ENCODE results near the gene IGF1R. TPM values are rescaled to one million over a fixed set of nuclear protein-coding genes. Genes with fewer than 3 reads are reported as not detected.

Gene IGF1R
- total RNA-seq, 4 donors from 2014 or later = 49.4 to 239 (median 109) TPM

DNA sequence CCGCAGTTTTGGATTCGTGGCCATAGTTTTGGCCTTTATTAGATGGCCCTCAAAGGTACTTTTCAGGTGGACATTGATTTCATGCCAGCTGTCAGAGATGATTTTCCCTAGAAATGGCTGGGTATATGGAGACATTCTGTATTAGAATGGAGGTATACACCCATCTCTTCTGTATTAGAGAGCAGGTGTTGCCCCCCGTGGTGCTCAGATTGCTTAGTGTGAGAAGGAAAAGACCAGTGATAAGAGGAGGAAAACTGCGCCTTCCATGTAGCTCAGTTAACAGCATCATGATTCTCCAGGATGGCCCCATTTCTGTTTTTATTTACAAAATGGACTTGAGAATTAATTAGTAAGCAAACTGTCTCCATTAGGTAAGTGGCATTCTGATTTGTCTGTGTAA lies 145.9 kb downstream of the IGF1R start:
- H3K9me3 ChIP-seq = no peaks in the 10 kb centered on the region
- no peak overlapping the region for H3K27ac ChIP-seq
- TF ChIP-seq POLR2A (IDR thresholded peaks at IDR 0.05) (no peak), EP300 (IDR thresholded peaks at IDR 0.05; ENCODE audit: low read depth) (no peak), POLR2AphosphoS5 (IDR thresholded peaks at IDR 0.05) (no peak)
- TF ChIP-seq, protein P1, sequence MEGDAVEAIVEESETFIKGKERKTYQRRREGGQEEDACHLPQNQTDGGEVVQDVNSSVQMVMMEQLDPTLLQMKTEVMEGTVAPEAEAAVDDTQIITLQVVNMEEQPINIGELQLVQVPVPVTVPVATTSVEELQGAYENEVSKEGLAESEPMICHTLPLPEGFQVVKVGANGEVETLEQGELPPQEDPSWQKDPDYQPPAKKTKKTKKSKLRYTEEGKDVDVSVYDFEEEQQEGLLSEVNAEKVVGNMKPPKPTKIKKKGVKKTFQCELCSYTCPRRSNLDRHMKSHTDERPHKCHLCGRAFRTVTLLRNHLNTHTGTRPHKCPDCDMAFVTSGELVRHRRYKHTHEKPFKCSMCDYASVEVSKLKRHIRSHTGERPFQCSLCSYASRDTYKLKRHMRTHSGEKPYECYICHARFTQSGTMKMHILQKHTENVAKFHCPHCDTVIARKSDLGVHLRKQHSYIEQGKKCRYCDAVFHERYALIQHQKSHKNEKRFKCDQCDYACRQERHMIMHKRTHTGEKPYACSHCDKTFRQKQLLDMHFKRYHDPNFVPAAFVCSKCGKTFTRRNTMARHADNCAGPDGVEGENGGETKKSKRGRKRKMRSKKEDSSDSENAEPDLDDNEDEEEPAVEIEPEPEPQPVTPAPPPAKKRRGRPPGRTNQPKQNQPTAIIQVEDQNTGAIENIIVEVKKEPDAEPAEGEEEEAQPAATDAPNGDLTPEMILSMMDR (IDR thresholded peaks at IDR 0.05) = no peak
- in situ Hi-C loops (cut with MboI; ENCODE audit: low pct_ligation_motif_present in 1 of 4, low pct_unique_long_range_greater_than_20kb in 1 of 4, low sequenced_read_pairs in 3 of 4) (loop anchor here in 2 of 4 donors (25.0 kb wide), 1 partner anchor 268 kb away; no protein-coding TSS in a partner anchor), intact Hi-C loops (cut with DNase I; ENCODE audit: low total_unique reads) (loop anchor here (10.0 kb wide), 1 partner anchor 271 kb away; no protein-coding TSS in a partner anchor)
- no peak for DNase-seq
- H3K27me3 ChIP-seq = no peaks in the 10 kb centered on the region
- H3K4me1 ChIP-seq = peaks cover under 1 to 34% (median 14%) of the 10 kb centered on the region in 4 donors
- H3K36me3 ChIP-seq = no peaks in the 10 kb centered on the region
- WGBS, 2 donors (ENCODE audit: low coverage in 1 of 2) = 86 to 100% methylated on average over 2 to 4 of the region's 4 CpGs
- H3K4me3 ChIP-seq = no peak overlapping the region

DNA sequence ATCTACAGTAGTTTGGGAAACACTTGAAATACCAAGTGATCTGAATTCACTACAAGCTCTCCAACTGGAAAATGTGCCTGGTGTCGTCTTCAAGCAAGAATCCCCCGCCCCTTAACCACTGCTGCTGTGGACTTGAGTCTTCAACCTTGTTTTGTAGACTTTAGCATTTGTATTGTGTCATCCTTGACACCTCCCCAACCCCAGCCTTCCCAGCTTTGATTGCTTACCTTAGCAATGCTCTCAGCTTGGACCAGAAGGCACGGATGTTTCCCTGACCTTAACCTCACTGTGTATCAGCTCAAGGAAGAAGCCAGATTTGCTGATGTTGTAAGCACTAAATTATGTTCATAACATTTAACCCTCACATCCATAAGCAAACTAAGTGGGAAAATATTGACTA lies 146.4 kb downstream of the IGF1R start:
- intact Hi-C loops (cut with DNase I; ENCODE audit: low total_unique reads) (loop anchor here (10.0 kb wide), 1 partner anchor 270 kb away; no protein-coding TSS in a partner anchor), in situ Hi-C loops (cut with MboI; ENCODE audit: low pct_ligation_motif_present in 1 of 4, low pct_unique_long_range_greater_than_20kb in 1 of 4, low sequenced_read_pairs in 3 of 4) (loop anchor here in 2 of 4 donors (25.0 kb wide), 1 partner anchor 268 kb away; no protein-coding TSS in a partner anchor)
- no peak for DNase-seq
- Histone ChIP-seq H3K27ac (no peak overlapping the region), H3K4me3 (no peak overlapping the region), H3K36me3 (no peaks in the 10 kb centered on the region), H3K9me3 (no peaks in the 10 kb centered on the region), H3K4me1 (peaks cover 0 to 34% (median 16%) of the 10 kb centered on the region in 4 donors), H3K27me3 (no peaks in the 10 kb centered on the region)
- WGBS, 2 donors (ENCODE audit: low coverage in 1 of 2) = 56 to 59% methylated on average over 3 of the region's 3 CpGs
- TF ChIP-seq EP300 (IDR thresholded peaks at IDR 0.05; ENCODE audit: low read depth) (no peak), POLR2AphosphoS5 (IDR thresholded peaks at IDR 0.05) (no peak)
- TF ChIP-seq, protein P1 (IDR thresholded peaks at IDR 0.05) = no peak

DNA sequence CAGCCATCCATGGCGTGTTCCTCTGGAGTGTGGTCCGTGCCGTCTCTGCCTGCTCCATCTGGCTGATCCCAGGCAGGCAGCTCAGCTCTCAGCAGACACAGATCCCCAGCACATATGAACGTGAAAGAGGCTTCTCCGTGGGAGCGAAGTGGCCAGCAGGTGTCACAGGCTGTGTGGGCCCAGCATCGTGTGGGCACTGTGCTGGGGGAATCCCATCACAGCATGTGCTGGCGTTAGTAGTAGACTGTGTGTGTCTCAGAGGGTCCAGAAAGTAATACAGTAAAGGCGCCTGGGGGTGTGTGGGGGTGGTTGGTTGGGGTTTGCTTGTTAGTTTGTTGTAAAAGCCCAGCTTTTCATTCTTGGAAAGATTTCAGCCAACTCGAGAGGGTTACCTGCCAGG lies 147.6 kb downstream of the IGF1R start:
- DNase-seq = no peak
- intact Hi-C loops (cut with DNase I; ENCODE audit: low total_unique reads) (loop anchor here (10.0 kb wide), 1 partner anchor 269 kb away; no protein-coding TSS in a partner anchor), in situ Hi-C loops (cut with MboI; ENCODE audit: low pct_ligation_motif_present in 1 of 4, low pct_unique_long_range_greater_than_20kb in 1 of 4, low sequenced_read_pairs in 3 of 4) (loop anchor here in 2 of 4 donors (25.0 kb wide), 1 partner anchor 266 kb away; no protein-coding TSS in a partner anchor)
- TF ChIP-seq EP300 (IDR thresholded peaks at IDR 0.05; ENCODE audit: low read depth) = no peak
- TF ChIP-seq, protein P1 (IDR thresholded peaks at IDR 0.05) = no peak
- no peak for TF ChIP-seq POLR2A (IDR thresholded peaks at IDR 0.05)
- no peak for TF ChIP-seq POLR2AphosphoS5 (IDR thresholded peaks at IDR 0.05)
- no peak overlapping the region for H3K27ac ChIP-seq
- no peaks in the 10 kb centered on the region for H3K27me3 ChIP-seq
- 69 to 80% methylated on average over 2 to 10 of the region's 10 CpGs for WGBS, 2 donors (ENCODE audit: low coverage in 1 of 2)
- H3K4me1 ChIP-seq = peaks cover 5 to 46% (median 28%) of the 10 kb centered on the region in 4 donors
- H3K9me3 ChIP-seq = no peaks in the 10 kb centered on the region
- H3K36me3 ChIP-seq = no peaks in the 10 kb centered on the region
- no peak overlapping the region for H3K4me3 ChIP-seq

DNA sequence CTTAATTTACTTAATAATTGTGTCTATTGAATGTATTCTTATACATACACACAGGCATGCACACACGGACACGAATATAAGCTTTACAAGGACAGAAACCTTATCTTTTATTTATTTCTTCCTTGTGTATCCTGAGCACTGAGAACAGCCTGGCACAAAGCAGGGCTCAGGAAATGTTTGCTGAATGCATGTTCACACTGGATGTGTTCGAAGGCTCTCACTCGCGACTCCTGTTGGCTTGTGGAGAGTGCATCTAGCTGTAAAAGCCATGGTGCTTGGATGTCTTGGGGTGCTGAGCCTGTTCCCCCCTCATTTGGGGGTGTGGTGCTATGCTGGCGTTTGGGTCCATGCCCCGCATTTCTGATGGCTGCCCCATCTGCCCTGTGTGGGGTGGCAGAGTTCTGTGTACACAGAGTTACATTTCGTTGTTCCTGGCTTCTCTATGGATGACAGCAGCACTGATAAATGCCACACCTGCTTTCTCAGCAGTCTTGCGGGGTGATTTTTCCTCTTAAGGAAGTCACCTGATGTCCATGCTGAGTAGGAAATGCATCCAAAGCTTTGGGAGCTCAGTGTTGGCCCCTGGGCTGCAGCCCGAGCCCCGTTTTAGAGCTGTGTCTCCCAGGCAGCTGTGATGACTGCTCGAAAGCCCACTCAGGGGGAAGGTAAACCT lies 148.5 kb downstream of the IGF1R start:
- Histone ChIP-seq H3K36me3 (no peaks in the 10 kb centered on the region), H3K9me3 (no peaks in the 10 kb centered on the region), H3K4me3 (no peak overlapping the region), H3K4me1 (peaks cover 11 to 53% (median 36%) of the 10 kb centered on the region in 4 donors), H3K27me3 (no peaks in the 10 kb centered on the region), H3K27ac (peak overlapping the region in 1 of 4 donors; percentile 7)
- no peak for DNase-seq
- in situ Hi-C loops (cut with MboI; ENCODE audit: low pct_ligation_motif_present in 1 of 4, low pct_unique_long_range_greater_than_20kb in 1 of 4, low sequenced_read_pairs in 3 of 4) = loop anchor here in 2 of 4 donors (25.0 kb wide), 1 partner anchor 265 kb away; no protein-coding TSS in a partner anchor
- intact Hi-C loops (cut with DNase I; ENCODE audit: low total_unique reads) = loop anchor here (10.0 kb wide), 1 partner anchor 268 kb away; no protein-coding TSS in a partner anchor
- TF ChIP-seq POLR2AphosphoS5 (IDR thresholded peaks at IDR 0.05) = no peak
- no peak for TF ChIP-seq EP300 (IDR thresholded peaks at IDR 0.05; ENCODE audit: low read depth)
- TF ChIP-seq POLR2A (IDR thresholded peaks at IDR 0.05) = no peak
- TF ChIP-seq, protein P1 (IDR thresholded peaks at IDR 0.05) = no peak
- WGBS, 2 donors (ENCODE audit: low coverage in 1 of 2) = 61 to 77% methylated on average over 2 to 12 of the region's 12 CpGs

Measured in transverse colon (tissue), 4 donors.